ENCODE results near the gene CYS1.

Gene CYS1

DNA sequence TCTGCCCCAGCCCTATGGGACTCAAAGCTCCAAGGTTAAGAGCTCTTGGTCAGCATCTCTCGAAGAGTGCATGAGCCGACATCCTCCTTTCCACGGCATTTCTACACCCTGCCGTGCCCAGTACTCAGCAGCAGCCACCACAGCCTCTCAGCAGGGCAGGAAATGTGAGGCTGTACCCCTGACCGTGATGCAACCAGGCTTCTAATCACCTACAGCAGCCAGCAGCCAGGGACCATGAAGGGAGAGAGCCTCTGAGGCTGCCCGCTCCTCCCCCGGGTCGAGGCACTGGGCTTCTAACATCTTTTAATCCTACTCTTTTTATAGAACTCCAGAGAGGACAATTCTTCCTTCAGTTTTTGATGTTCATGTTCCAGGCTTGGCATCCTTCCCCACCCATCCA, 6.5 kb downstream of the CYS1 start:
- Histone ChIP-seq H3K4me1 (ENCODE audit: insufficient read depth, low read length) (peaks cover 6% of the 10 kb centered on the region; the same call in 1 of the 2 replicates), H3K36me3 (ENCODE audit: insufficient read depth, low read length) (no peaks in the 10 kb centered on the region), H3K4me3 (ENCODE audit: low read depth in 1 of 2, low read length in 2 of 2) (no peak overlapping the region), H4K20me1 (ENCODE audit: insufficient read depth, low read length) (no peaks in the 10 kb centered on the region), H2AFZ (ENCODE audit: low read depth, low read length) (no peak overlapping the region), H3K9ac (ENCODE audit: low read depth, low read length) (no peak overlapping the region), H3K27ac (ENCODE audit: low read length) (no peak overlapping the region), H3K9me3 (ENCODE audit: insufficient read depth, low read length, severe bottlenecking) (no peaks in the 10 kb centered on the region), H3K27me3 (ENCODE audit: insufficient read depth, low read length, poor library complexity) (peaks cover 24% of the 10 kb centered on the region), H3K79me2 (ENCODE audit: insufficient read depth, low read length) (no peaks in the 10 kb centered on the region), H3K4me2 (ENCODE audit: insufficient read depth, low read length) (no peak overlapping the region)
- DNase-seq (no peak), ATAC-seq (ENCODE audit: insufficient read depth, low read depth) (no peak)
- TF ChIP-seq EZH2 (IDR thresholded peaks at IDR 0.05; ENCODE audit: borderline replicate concordance, low read depth, low read length, severe bottlenecking) (no peak), CTCF (IDR thresholded peaks at IDR 0.05; ENCODE audit: borderline replicate concordance, extremely low read depth, low read length, poor library complexity, severe bottlenecking) (no peak)

GRCh38 chr2:10072656-10073480, 7.3 kb downstream of the CYS1 start:
- Histone ChIP-seq H4K20me1 (ENCODE audit: insufficient read depth, low read length) (no peaks in the 10 kb centered on the region), H3K9me3 (ENCODE audit: insufficient read depth, low read length, severe bottlenecking) (no peaks in the 10 kb centered on the region), H3K79me2 (ENCODE audit: insufficient read depth, low read length) (no peaks in the 10 kb centered on the region), H3K4me2 (ENCODE audit: insufficient read depth, low read length) (no peak overlapping the region; the same call in 1 of the 2 replicates), H3K4me1 (ENCODE audit: insufficient read depth, low read length) (peaks cover 6% of the 10 kb centered on the region; the same call in 1 of the 2 replicates), H3K4me3 (ENCODE audit: low read depth in 1 of 2, low read length in 2 of 2) (no peak overlapping the region), H3K27ac (ENCODE audit: low read length) (no peak overlapping the region), H3K27me3 (ENCODE audit: insufficient read depth, low read length, poor library complexity) (peaks cover 19% of the 10 kb centered on the region), H3K36me3 (ENCODE audit: insufficient read depth, low read length) (no peaks in the 10 kb centered on the region), H2AFZ (ENCODE audit: low read depth, low read length) (no peak overlapping the region), H3K9ac (ENCODE audit: low read depth, low read length) (no peak overlapping the region)
- TF ChIP-seq CTCF (IDR thresholded peaks at IDR 0.05; ENCODE audit: borderline replicate concordance, extremely low read depth, low read length, poor library complexity, severe bottlenecking) = peak; percentile 97
- no peak for TF ChIP-seq EZH2 (IDR thresholded peaks at IDR 0.05; ENCODE audit: borderline replicate concordance, low read depth, low read length, severe bottlenecking)
- DNase-seq (peak; percentile 87), ATAC-seq (ENCODE audit: insufficient read depth, low read depth) (peak; percentile 99)

DNA sequence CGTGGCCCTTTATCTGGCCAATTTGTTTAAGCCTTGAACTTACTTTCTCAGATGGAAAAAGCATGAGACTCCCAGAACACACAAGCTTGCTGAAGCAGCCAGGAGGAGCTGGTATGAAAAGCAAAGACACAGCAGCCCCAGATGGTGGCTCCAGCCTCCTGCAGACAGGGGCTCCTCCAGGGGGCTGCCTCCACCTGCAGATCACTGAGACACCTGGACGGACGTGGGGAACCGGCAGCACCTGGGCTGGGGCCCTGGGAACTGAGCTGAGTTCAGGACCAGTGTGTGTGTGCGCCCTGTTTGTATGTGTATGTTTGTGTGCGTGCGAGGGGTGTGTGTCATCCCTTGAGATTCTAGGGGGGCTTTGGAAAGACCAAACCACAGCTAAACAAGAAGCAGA, 8.6 kb downstream of the CYS1 start:
- no peak for TF ChIP-seq EZH2 (IDR thresholded peaks at IDR 0.05; ENCODE audit: borderline replicate concordance, low read depth, low read length, severe bottlenecking)
- TF ChIP-seq CTCF (IDR thresholded peaks at IDR 0.05; ENCODE audit: borderline replicate concordance, extremely low read depth, low read length, poor library complexity, severe bottlenecking) = no peak
- Histone ChIP-seq H3K27me3 (ENCODE audit: insufficient read depth, low read length, poor library complexity) (peaks cover 17% of the 10 kb centered on the region), H3K9me3 (ENCODE audit: insufficient read depth, low read length, severe bottlenecking) (no peaks in the 10 kb centered on the region), H3K27ac (ENCODE audit: low read length) (no peak overlapping the region), H3K4me1 (ENCODE audit: insufficient read depth, low read length) (peaks cover 6% of the 10 kb centered on the region; the same call in 1 of the 2 replicates), H3K4me2 (ENCODE audit: insufficient read depth, low read length) (no peak overlapping the region), H2AFZ (ENCODE audit: low read depth, low read length) (no peak overlapping the region), H3K79me2 (ENCODE audit: insufficient read depth, low read length) (no peaks in the 10 kb centered on the region), H3K4me3 (ENCODE audit: low read depth in 1 of 2, low read length in 2 of 2) (no peak overlapping the region), H3K36me3 (ENCODE audit: insufficient read depth, low read length) (no peaks in the 10 kb centered on the region), H4K20me1 (ENCODE audit: insufficient read depth, low read length) (no peaks in the 10 kb centered on the region), H3K9ac (ENCODE audit: low read depth, low read length) (no peak overlapping the region)
- DNase-seq (no peak), ATAC-seq (ENCODE audit: insufficient read depth, low read depth) (no peak)

Measured in DND-41 (cell line).